Measurements from ENCODE around the gene MEIS1. TPM values are rescaled to one million over a fixed set of nuclear protein-coding genes. Genes with fewer than 3 reads are reported as not detected.
A peak's percentile ranks its signal among the peaks of the same experiment; 100 is the strongest.

Gene MEIS1
- 8.1 and 11.5 TPM in 2 replicates for total RNA-seq (2022)
- percentile 60 among the genes with signal in this experiment for Bru-seq, nascent RNA
- percentile 38 among the genes with signal in this experiment for BruChase-seq, experiment 1, labeled RNA remaining after a 6-hour chase
- percentile 44 among the genes with signal in this experiment for BruChase-seq, experiment 2, labeled RNA remaining after a 2-hour chase
- long read RNA-seq, partial matches to known transcripts = 1 of 1 reads
- long read RNA-seq, other reads (novel, unspliced or antisense) = 0 of 1 reads

GRCh38 chr2:66434679-66435548, at the start of gene MEIS1:
MEIS1 (plus strand) TSS chr2:66435125; CDS start chr2:66435857, 732 bp downstream.
- DNase-seq = peak; percentile 89
- BruUV-seq (replicated peaks) = TSS peak; percentile 75
- Mint-ChIP-seq H3K9me3 (ENCODE audit: low read depth, unreplicated experiment) (no peaks in the 10 kb centered on the region), H3K36me3 (ENCODE audit: insufficient read depth, unreplicated experiment) (peaks cover 35% of the 10 kb centered on the region), H3K4me3 (ENCODE audit: low read depth, unreplicated experiment) (peak within 1 kb of the TSS; percentile 74), H3K4me1 (ENCODE audit: low read depth, unreplicated experiment) (peaks cover 19% of the 10 kb centered on the region), H3K27me3 (ENCODE audit: unreplicated experiment) (no peaks in the 10 kb centered on the region), H3K27ac (ENCODE audit: unreplicated experiment) (peak within 1 kb of the TSS; percentile 75)
- CTCF ChIA-PET = interaction anchor here (0.5 to 1.3 kb wide), 6 partner anchors 33 to 1216 kb away, joined by 3 to 9 read pairs (median 4); no protein-coding TSS in a partner anchor
- intact Hi-C loops (cut with micrococcal nuclease; ENCODE audit: unreplicated experiment) = loop anchor here (1.0 to 10.0 kb wide), 8 partner anchors 62 to 1412 kb away; partner anchors contain the start of gene ETAA1
- TF ChIP-seq CTCF (IDR thresholded peaks at IDR 0.05; ENCODE audit: unreplicated experiment) = no peak

- Mint-ChIP-seq H3K36me3 (ENCODE audit: insufficient read depth, unreplicated experiment) (peaks cover 12% of the 10 kb centered on the region), H3K4me3 (ENCODE audit: low read depth, unreplicated experiment) (no peak overlapping the region), H3K27ac (ENCODE audit: unreplicated experiment) (no peak overlapping the region), H3K4me1 (ENCODE audit: low read depth, unreplicated experiment) (peaks cover 10% of the 10 kb centered on the region), H3K9me3 (ENCODE audit: low read depth, unreplicated experiment) (peaks cover 4% of the 10 kb centered on the region), H3K27me3 (ENCODE audit: unreplicated experiment) (no peaks in the 10 kb centered on the region)
- BruUV-seq (replicated peaks) = no TSS peak
- DNase-seq = no peak
- intact Hi-C loops (cut with micrococcal nuclease; ENCODE audit: unreplicated experiment) = no loop called here
- CTCF ChIA-PET = interaction anchor here (0.6 to 1.2 kb wide), 2 partner anchors 12 to 182 kb away, joined by 4 read pairs; no protein-coding TSS in a partner anchor
- TF ChIP-seq CTCF (IDR thresholded peaks at IDR 0.05; ENCODE audit: unreplicated experiment) = no peak
Observed at GRCh38 chr2:66387016-66387753, 47.7 kb upstream of the MEIS1 start.

- Mint-ChIP-seq H3K36me3 (ENCODE audit: insufficient read depth, unreplicated experiment) (peaks cover 12% of the 10 kb centered on the region), H3K4me1 (ENCODE audit: low read depth, unreplicated experiment) (peaks cover 10% of the 10 kb centered on the region), H3K27ac (ENCODE audit: unreplicated experiment) (no peak overlapping the region), H3K9me3 (ENCODE audit: low read depth, unreplicated experiment) (peaks cover 4% of the 10 kb centered on the region), H3K4me3 (ENCODE audit: low read depth, unreplicated experiment) (no peak overlapping the region), H3K27me3 (ENCODE audit: unreplicated experiment) (no peaks in the 10 kb centered on the region)
- intact Hi-C loops (cut with micrococcal nuclease; ENCODE audit: unreplicated experiment) = no loop called here
- peak; percentile 15 for DNase-seq
- TF ChIP-seq CTCF (IDR thresholded peaks at IDR 0.05; ENCODE audit: unreplicated experiment) = no peak
- CTCF ChIA-PET = no interaction called here
- no TSS peak for BruUV-seq (replicated peaks)
Observed at GRCh38 chr2:66389651-66390131, 45.2 kb upstream of the MEIS1 start.

- peaks cover 10% of the 10 kb centered on the region for H3K4me1 Mint-ChIP-seq (ENCODE audit: low read depth, unreplicated experiment)
- CTCF ChIA-PET = no interaction called here
- no peak for DNase-seq
- peaks cover 12% of the 10 kb centered on the region for H3K36me3 Mint-ChIP-seq (ENCODE audit: insufficient read depth, unreplicated experiment)
- BruUV-seq (replicated peaks) = no TSS peak
- no peak for TF ChIP-seq CTCF (IDR thresholded peaks at IDR 0.05; ENCODE audit: unreplicated experiment)
- H3K27ac Mint-ChIP-seq (ENCODE audit: unreplicated experiment) = peak overlapping the region; percentile 61
- H3K27me3 Mint-ChIP-seq (ENCODE audit: unreplicated experiment) = no peaks in the 10 kb centered on the region
- H3K4me3 Mint-ChIP-seq (ENCODE audit: low read depth, unreplicated experiment) = peak overlapping the region; percentile 63
- intact Hi-C loops (cut with micrococcal nuclease; ENCODE audit: unreplicated experiment) = no loop called here
- peaks cover 4% of the 10 kb centered on the region for H3K9me3 Mint-ChIP-seq (ENCODE audit: low read depth, unreplicated experiment)
Observed at GRCh38 chr2:66390152-66390551, 44.8 kb upstream of the MEIS1 start.

All from Calu3 (cell line).